GM12892 (cell line): ENCODE measurements around the gene ARHGAP29.

Experiments
- POLR2A ChIP-seq: IDR thresholded peaks from 2 replicates; pipeline ENCODE4 v1.6.1; 2011; ENCODE audit warnings: low read depth, low read length, control low read depth
- POLR2AphosphoS5 ChIP-seq: IDR thresholded peaks from 2 replicates; pipeline ENCODE4 v1.6.1; 2011; ENCODE audit warnings: low read depth, low read length, control low read depth
- TAF1 ChIP-seq: IDR thresholded peaks from 2 replicates; pipeline ENCODE4 v1.6.1; 2011; ENCODE audit warnings: low read depth, mild to moderate bottlenecking, control low read depth, low read length, borderline replicate concordance

DNA sequence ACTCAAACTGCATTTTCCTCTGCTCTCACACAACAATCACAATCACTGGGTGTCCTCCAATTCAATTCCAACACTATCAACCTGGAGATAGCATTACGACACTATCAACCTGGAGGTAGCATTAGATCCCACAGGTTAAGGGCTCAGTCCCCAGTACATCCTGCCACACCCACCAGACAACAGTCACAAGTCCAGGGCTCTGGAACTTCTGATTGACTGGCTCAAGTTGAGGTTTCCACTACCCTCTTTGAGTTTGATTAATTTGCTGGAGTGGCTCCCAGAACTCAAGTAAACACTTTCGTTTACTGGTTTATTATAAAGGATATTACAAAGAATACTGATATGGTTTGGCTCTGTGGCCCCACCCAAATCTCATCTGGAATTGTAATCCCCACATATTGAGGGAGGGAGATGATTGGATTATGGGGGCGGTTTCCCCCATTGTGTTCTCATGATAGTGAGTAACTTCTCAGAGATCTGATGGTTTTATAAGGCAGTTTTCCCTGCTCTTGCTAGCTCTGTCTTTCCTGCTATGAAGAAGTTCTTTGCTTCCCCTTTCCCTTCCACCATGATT lies 49.6 kb upstream of the ARHGAP29 start:
- TF ChIP-seq POLR2AphosphoS5 = no peak
- no peak for TF ChIP-seq POLR2A
- TF ChIP-seq TAF1 = no peak
